ENCODE data around the gene GNPTAB.

Gene GNPTAB

DNA sequence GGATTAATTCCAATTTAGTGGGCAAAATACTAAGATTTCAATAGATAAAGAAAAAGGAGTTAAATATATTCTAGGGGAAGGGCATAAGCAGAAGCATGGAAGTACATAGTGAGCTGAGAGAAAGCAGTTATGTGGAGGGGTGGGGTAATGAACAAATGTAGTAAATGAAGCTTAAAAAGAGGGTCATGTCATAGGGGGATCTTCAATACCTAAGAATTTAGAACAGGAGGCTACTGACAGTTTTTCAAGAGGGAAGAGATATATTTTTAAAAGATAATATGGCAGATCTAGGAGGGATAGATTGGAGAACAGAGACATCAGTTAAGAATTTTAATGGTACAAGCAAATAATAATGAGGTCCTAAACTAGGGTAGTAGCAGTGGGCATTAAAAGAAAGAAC is 100.9 kb downstream of the GNPTAB start:
- no peak for DNase-seq

DNA sequence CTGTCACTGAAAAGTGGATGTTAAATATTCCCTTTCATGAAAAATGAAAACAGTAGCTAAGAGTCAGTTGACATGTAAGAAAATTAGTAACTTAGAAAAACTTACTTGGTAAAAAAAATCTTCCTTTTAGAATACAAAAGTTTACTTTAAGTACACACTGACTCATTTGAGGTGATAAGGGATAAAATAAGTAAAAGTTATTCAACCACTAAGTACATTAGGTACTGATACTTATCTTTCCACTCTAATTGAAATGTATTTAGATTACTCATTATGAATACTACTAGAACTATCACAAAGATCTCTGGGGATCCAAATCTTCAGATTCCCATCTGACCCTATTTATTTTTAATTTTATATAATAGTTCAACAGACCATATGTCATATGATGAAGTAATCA is 103.7 kb downstream of the GNPTAB start:
- no peak for DNase-seq

DNA sequence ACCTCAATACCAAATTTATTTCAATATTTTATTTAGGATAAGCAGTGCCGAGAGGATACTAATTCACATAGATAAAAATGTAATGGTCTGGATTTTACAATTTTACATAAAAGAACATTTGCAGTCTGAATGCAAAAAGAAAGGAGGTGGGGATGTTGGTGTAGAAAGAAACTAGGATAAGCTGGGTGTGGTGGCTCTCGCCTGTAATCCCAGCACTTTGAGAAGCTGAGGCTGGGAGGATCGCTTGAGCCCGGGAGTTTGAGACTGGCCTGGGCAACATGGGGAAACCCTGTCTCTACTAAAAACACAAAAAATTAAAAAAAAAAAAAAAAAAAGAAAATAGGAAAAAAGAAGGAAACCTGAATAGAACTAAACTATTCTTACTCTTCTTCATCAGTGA is 108.4 kb downstream of the GNPTAB start:
- no peak for DNase-seq

DNA sequence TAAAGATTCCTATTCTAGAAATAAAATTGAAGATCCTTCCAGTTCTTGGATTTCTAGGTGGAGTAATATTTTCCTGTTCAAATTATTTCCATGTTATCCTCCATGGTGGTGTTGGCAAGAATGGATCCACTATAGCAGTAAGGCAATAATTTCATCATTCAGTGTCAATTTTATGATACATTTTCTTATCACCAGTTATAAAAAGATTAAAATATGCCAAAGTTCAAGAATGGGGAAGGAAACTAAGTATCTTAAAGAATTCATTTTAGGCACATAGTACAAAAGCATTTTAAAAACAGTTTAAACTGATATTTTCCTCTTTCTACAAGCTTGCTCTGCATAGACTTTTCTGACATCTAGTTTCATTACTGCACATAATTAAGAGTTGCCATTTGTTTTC is 110.6 kb downstream of the GNPTAB start:
- DNase-seq: no peak

DNA sequence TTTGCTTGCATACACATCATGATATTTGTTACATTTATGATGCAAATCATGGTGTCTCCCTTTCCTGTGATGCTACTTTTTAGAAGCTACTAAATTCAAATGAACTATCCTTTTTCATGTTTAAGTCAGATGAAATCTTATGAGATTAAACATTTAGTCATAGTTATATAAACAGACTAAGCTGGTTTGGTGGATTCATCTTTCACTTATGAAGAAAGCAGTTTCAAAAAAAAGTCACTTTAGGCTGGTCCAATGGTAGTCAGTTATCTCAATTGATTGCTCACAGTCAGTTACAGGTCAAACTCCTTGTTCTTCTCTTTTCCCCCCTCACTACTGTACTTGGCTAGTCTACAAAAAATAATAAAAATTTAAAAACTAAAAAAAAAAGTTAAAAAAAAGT is 111.2 kb downstream of the GNPTAB start:
- no peak for DNase-seq

DNA sequence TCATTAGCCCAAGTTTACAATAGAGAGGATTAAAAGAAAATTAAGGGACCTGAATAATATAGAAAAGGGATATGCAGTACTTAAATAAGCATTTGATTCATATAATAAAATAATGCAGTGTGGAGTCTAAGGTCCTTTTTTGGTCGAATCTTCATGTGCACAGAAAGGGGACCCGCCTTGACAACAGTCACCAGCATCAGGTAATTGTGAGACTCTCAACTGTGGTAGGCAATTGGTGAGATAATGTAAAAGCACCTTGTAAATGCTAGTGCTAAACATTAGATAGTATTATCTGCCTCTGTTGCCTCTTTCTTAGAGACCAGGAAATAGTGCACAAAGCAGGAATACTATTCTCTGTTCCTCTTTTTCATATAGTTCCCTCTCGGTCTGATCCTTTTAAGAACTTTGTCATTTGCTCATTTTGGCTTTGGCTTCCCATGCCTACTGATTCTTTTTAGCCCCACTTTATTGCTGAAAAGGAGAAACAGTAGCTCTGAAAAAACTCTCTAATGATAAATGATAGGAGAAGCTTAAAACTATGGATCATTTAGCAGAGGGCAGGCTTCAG is 115.8 kb downstream of the GNPTAB start:
- no peak for DNase-seq

DNA sequence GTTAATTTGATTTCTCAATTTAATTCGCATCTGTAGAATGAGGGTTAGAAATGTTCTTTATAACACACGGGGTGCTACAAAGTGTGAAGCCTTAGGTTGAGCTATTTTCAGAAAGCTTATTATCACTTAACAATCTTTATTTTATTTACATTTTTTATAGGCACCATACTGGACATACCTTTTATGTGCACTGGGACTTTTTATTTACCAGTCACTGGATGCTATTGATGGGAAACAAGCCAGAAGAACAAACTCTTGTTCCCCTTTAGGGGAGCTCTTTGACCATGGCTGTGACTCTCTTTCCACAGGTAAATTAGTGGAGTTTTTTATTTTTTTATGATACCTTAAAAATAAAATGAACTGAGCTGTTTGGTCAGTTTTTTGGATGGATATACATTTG is 116.8 kb downstream of the GNPTAB start:
- no peak for DNase-seq

DNA sequence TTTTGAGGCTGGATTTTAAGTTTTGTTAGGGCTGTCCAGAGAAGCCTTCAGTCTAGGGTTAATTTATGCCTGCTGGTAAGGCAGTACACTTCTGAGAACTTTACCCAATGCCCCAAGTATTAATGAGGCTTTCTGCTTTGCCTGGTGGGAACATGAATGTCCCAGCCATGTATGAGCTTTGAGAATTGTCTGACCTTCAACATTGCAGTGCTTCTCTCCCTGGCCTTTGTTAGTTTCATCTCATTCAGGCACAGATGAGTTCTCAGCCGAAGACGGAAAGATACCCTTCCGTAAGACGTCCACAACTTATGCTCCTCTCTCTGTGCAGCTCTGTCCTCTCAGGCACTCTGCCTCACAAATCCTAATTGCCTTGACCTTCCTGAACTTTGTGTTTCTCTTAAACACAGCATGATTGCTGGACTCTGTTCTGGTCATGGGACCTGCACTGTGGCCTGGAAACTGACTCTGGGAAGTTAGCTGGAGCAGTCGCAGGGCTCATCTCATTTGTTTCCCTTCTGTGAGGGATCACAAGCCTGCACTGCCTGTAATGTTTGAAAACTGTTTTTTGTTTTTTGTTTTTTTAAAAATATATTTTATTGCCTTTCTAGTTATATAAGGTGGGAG is 117.6 kb downstream of the GNPTAB start:
- no peak for DNase-seq

DNA sequence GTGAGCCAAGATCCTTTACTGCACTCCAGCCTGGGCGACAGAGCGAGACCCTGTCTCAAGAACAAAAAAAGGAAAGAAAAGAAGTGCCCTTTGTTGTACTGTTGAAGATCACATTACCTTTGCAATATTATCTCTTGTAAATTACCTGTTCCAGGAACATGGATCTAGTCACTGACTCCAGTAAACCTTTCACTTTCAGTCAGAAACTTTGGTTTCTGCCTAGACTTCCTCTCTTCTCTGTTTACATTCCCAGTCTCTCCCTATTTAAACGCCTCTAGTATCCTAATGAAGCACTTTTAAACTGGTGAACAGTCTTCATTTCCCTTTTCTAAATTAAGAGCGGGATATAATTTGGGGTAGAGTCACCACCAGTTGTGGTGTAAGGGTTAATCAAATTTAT is 120.5 kb downstream of the GNPTAB start:
- DNase-seq: no peak

DNA sequence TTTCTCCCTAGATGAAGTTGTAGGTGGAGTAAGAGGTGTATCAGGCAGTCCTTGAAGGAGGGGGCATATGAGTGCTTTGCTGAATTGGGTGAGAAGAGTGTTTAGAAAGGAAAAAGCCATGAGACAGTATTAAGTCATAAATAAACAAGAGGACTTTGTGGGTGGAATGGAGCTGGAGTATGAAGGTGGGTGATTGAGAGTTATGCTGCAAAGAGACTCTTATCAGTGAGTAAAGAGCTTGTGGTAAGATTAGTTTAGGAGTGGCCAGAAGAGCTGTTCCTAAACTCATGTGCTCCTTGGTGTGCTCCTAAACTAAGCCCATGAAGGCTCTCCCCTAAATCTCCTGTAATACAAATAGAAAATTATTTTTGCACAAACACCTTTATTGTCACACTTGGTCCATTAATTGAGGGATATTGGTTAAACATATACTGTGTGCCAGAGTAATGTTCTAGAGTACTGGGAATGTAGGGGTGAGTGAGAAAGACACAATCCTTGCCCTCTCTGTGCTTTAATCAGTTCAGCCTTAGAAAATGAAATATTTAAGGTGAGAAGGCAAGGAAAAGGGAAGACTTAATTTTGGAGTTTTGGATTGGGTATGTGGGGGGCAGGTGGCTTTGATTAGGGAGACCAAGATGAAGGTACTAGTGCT is 123.5 kb downstream of the GNPTAB start:
- DNase-seq: no peak

DNA sequence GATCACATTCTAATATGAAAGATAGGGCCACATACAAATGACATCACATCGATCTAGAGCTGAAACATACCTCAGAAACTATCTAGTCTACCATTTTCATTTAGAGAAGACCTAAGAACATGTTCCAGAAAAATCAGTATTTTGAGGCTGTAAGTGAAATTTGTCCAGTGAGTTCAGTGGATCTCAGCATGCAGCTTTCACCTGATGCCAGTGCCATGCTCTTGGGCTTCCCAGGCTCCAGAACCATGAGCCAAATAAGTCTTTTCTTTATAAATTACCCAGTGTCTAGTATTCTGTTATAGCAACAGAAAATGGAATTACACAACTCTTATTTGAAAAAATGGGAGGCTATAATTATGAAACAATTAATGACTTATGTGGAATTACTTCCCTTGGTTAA is 124.4 kb downstream of the GNPTAB start:
- no peak for DNase-seq

DNA sequence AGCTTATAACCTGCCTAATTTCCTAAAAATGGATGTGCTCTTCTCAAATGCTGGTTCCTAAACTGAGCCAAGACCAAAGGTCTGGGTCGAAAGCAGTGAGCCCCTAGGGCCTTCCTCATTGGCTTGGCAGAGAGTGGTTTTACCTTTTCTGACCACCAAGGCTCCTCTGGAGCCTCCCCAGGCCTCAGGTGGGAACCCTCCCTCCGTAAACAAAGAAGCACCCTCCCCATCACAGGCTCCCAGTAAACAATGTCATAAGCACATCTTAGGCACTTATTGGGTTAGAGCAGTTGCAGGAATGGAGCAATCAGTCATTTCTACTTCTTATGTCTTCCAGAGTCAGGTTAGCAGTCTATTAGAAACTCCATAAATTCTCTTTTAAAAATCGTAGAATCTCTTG is 127.3 kb downstream of the GNPTAB start:
- DNase-seq: no peak

DNA sequence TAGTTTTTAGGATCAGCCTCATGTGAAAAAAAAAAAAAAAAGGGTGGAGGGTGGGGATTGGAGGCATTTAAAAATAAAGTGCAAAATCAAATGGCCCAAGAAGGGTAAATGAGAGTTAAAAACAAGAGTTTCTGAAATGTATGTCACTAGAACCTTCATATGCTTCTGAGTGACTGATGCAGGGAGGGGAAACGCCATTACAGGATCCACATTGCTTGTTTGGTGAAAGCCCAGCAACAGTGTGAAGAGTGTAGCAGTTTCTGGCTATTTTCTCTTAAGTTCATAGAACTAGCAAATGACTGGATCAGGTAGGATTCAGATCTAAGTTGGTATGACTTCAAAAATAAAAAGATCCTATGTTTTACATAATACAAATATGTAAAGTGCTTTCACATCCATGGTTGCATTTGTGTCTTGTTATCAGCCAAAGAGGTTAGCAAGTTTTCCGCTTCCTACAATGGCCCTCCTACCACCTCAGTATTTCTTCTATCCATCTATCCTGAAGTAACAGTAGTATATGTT is 130.4 kb downstream of the GNPTAB start:
- DNase-seq: no peak

DNA sequence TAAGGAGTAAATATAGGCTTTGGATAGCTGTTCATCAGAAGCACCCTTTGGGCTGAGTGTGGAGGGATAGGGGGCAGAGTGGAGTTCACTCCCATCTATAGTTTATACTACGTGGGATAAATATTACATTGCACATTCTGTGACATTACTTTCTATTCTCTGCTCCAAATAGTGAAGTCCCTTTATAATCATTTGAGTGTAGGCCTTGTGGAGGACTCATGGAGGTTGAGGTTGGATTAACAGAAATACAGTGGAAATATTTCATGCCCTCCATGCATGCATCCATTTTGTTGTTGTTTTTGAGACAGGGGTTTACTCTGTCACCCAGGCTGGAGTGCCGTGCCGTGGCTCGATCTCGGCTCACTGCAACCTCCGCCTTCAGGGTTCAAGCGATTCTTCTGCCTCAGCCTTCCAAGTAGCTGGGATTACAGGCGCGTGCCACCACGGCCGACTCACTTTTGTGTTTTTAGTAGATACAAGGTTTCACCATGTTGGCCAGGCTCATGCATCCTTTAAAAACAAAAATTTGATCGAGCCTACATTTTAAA is 131.9 kb downstream of the GNPTAB start:
- DNase-seq: peak in 1 of 2 donors; percentile 3

DNA sequence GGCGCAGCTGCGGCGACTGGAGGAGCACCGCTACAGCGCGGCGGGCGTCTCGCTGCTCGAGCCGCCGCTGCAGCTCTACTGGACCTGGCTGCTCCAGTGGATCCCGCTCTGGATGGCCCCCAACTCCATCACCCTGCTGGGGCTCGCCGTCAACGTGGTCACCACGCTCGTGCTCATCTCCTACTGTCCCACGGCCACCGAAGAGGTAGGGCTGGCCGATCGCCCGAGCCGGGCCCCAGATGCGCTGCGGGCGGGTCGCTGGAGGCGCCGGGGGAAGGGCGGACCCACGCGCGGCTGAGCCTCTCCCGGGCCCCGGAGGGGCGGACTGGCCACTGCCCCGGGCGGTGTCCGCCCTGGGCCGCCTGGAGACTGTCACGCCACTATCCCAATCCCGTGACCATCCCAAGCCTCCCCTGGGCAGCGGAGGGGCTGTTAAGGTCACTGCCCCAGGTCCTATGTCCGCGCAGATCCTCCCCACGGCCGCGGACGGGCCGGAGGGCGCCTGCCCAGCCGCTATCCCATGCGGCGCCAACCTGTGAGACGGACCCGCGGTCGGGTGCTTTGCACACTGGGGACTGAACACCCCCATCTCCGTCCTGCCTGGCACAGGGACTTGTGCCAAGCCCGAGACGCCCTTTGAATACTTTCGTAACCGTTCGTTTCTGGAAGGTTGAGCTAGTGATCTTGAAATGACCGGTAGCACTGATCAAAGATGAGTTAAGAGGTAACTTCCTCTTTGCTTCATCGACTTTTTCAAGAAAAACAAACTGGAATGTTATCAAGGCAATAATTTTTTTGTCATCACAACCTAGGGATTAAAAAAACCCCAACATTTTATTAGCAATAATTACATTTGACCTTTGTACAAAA is 132.6 kb downstream of the GNPTAB start:
- peak in 1 of 2 donors; percentile 7 for DNase-seq

DNA sequence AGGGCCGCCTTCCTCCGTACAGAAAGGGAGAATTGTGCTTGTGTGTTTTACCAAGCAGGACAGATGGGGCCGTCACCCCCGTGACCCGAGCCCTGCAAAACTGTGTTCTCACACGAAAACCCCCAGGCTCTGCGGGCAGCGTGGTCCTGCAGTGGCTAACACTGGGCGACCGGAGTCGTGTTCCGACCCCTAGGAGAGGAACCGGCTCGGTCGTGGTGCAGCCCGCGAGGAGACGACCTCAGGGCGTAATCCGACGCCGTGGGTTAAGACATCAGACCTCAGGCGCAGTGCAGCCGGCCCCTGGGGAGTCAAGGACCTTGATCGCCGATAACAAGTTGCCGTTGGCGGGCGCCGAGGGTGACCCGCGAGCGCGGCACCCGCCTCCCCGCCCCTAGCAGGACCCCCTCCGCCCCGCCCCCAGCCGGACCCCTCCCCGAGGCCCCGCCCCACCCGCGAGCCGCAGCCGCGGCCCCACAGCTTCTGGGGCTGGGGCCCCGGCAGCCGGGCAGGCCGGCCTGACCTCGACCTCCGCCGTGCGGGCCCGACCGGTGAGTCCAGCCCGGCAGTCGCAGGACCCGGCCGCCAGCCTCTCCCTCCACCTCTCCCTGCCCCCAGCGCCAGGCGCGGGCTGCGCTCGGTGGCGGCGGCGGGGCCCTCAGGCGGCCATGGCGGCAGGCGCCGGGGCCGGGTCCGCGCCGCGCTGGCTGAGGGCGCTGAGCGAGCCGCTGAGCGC is 133.4 kb downstream of the GNPTAB start, which contains the start of gene CHPT1:
TSS of gene CHPT1 (plus strand) at position 444 of the 733 bp plus-strand sequence. CDS start at position 666, 222 bp downstream.
- peak; percentile 44 to 49 for DNase-seq

DNA sequence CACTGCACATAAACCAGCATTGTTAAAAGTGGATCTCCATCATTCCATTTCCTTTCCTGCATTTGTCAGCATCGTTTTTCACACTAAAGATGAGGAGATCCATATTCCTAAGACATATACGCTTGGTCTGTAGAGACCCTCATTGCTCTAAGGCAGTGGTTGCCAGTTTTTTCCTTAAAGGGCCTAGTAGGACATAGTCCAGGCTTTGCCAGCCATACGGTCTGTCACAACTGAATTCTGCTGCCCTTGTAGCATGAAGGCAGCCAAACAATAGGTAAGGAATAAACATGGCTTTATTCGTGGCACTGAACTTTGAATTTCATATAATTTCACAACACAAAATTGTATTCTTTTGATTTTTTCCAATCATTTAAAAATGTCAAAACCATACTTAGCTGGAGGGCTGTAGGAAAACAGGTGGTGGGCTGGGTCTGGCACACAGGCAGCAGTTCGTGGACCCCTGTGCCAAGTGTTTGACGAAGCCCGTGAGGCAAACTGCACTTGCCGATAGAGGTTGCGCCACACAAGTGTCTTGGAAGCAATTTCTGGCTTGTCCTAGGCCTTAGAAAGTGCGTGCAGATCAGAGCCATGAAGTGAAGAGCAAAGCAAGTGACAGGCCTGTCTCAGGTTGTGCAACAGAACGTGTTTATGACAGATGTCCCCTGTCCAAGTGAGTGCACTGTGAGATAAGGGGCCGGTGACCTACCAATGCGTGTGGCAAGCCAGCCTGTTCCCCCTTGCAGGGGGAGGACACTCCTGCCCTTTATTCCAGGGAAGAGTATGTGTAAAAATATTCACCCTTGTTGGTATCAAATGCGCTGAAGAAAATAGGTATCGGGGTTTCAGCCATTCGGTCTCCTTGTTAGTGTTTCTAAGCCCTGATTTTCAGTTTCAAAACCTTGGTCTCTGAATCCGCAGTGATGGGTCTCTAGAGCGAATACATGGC is 134.2 kb downstream of the GNPTAB start:
- no peak for DNase-seq

DNA sequence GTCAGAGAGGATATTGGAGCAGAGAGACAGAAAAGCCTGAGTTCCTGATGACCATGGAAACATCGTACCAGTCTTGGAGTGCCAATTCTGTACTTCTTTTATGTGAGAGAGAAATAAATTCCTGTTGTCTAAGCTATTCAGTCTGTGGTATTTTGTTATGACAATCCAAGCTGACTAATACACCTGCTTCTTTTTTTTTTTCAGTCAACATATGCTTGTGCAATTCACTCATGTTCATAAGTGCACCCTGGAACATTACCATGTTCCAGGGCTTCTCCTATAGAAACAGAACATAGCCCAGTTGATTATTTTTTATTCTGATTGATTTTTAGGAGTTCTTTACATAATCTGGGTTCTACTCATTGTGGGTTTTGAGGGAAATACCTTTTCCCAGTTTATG is 135.1 kb downstream of the GNPTAB start:
- no peak for DNase-seq
